HT1080 (cell line): Measurements from ENCODE around the gene TENT5C. TPM values are rescaled to one million over a fixed set of nuclear protein-coding genes. Genes with fewer than 3 reads are reported as not detected.

Experiments
- DNase-seq: peaks from one replicate; pipeline ENCODE4 v3.0.0-alpha.2; 2015; ENCODE audit warnings: low read depth
- total RNA-seq: library from RNA; depleted of rRNA; stranded (reverse); fragments of >200 nt; shearing (Covaris generic); gene quantifications from 2 replicates; pipeline ENCODE4 v1.2.3, GENCODE V29; 2014

The TENT5C gene
- total RNA-seq, 1 experiment from 2014 or later: 1.7 TPM

DNA sequence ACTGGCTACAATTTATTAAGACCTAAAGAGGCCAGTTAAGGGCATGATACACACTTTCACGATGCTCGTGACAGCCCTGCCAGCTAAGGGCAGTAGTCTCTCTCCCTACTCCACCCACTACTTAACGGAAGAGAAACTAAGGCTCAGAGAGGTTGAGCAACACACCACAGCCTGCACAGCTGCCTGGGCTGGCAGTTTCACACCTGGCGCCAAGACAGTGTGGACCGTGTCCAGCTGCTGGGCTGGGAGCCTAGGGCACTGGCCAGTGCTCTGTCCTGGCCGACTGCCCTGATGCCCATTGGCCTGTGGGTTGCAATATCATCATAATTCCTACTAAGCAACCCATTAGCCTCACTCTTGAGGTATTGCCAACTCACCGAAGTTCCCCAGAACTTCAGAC, 27.6 kb downstream of the TENT5C start:
- no peak for DNase-seq

DNA sequence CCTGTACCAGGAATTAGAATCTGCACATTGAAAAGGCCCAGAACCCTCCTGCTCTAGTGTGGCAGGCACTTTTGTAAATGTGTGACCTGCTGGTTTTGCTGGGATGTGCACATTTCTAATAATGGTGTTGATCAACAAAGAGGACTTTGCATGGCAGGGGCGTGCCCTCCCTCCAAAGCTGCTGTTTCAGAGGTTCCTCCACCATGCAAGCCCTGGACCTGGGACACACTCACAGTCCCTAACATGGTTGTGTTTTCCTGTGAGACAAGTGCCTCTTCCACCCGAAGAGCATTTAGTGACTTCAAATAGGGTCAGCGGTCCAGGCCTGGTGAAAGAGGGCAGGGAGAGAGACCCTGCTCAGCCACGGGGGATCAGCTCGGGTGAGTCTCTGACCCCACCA, 28.1 kb downstream of the TENT5C start:
- DNase-seq: no peak

DNA sequence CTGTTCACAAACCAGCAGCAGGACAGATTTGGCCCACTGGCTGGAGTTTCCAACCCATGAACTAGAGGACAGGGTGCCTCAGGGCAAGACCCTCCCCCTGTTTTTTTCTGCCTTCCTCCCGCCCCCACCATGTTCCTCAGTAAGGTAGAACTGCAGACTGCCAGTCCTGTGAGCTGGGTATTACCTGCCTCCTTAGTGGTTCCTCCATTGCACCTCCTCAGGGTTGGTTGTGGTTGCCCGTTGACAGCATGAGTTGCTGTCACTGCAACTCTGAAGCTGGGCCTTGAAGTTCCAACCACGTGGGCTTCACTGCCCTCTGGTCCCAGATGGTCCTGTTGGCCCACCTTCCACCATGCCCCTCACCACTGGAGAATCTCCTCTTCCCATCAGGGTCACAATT, 28.8 kb downstream of the TENT5C start:
- DNase-seq: no peak

DNA sequence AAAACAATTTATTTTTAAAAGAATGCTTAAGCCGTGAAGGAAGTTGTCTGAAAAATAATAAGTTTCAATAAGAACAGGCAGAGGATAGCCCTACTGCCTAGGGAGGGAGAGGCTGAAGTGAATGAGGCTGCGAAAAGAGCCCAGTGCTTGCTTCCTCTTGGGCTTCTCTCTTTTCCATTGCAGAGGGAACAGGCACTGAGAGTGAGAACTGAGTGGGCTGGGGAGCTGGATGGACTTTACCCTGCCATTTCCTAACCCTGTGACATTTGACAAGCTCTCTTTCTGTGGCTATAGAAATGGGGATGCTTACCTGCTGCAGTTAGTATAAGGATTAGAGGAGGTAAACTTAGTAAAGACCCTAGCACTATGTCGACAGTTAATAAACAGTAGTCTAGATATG, 30.0 kb downstream of the TENT5C start:
- DNase-seq: no peak

DNA sequence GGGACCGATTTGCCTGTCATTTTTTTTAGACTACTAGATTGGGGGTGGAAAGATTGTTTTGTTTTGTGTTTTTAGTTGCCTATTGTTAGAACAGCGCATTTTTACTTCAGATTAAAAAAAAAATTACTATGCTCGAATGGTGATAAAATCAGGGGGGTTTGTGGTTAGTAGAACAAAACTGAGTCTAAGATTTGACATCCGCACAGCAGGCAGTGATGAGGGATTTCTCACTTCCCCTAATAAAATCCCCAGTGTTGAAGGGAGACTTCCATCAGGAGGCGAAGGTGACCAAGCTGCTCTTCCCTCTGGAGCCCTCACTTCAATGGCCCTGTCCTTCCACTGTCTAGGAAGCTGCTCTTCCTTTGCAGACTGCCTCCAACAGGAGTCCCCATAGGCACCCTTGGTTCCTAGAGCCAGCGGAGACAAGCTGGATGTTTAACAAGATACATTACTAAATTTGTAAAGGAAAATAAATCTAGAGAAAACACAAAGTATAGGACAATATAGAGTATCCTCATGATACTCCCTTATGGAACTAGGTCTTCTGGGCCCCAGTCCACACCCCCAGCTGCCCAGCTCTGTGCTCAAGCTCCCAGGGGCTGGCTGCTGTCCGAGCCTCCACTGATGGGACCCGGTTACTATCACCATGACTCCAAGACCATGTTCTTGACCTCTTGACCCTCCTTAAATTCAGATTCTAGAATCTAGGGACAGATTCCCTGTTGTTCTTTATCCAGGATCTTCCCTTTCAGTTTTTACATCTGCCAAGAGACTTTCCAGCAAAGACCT, 31.0 kb downstream of the TENT5C start:
- no peak for DNase-seq

DNA sequence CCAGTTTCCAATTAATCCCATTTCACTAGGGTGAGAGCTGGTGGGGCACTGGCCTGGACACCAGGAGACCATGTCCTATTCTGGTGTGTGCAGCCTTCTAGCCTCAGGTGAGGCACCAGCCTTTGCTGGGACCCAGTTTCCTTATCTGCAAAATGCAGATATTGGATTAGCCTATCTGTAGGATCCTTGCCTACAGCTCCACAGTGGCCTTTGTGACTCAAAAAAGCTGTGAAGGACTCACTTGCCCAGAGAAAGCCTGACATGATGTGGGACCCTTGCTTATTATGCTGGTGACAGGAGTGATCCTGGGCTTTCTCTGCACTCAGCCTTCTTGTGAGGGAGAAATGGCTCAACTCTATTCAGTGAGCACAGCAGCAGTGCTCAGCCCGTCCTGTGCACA, 32.3 kb downstream of the TENT5C start:
- DNase-seq: no peak

DNA sequence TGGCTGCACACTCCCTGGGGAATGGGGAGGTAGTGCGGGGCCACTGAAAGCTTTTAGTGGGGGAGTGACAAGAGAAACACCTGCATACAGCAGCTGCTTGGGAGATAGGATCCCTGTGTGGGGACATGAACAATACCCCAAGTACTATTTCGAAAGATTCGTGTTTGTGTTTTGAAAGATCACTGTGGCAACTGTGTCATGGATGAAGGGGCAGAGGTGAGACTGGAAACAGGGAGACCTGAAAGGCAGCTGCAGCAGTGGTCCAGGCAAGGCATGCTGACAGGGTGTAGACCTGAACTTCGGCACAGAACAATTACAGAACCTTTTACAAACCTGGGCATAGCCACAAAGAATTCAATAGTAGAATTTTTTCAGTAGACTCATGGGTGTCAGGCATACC, 32.9 kb downstream of the TENT5C start:
- DNase-seq: no peak

DNA sequence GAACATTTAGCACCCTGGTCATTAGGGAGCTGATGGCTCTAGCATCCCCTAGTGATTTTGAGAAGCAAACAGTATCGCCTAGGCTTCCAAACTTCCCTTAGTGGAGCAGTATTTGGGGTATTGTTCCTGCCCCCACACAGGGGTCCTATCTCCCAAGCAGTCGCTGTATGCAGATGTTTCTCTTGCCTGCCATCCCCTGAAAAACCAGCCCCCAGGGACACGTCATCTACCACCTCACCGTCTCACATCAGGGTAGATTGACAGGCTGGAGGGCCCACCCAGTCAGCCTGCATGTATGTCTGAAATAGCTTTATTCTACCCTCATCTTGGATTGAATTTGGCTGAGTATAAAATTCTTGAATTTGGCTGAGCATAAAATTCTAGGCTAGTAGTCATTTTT, 33.9 kb downstream of the TENT5C start:
- no peak for DNase-seq

DNA sequence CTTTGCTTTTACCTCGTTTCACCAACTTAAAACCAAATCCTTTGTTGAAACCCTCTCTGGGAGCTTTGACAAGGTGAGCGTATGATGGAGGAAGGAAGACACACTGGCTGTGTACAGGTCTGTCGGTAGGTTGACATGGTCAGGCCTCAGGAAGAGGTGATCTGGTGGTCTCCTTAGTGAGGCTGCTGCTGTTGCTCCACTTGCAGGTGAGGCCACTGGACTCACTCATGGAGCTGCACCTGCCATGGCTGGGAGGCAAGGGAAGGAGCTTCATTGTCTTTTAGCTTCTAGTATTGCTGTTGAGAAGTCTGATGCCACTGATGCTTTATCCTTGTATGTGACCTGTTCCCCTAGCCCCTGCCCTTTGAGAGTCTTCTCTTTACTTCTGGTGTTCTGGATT, 35.7 kb downstream of the TENT5C start:
- DNase-seq: no peak

DNA sequence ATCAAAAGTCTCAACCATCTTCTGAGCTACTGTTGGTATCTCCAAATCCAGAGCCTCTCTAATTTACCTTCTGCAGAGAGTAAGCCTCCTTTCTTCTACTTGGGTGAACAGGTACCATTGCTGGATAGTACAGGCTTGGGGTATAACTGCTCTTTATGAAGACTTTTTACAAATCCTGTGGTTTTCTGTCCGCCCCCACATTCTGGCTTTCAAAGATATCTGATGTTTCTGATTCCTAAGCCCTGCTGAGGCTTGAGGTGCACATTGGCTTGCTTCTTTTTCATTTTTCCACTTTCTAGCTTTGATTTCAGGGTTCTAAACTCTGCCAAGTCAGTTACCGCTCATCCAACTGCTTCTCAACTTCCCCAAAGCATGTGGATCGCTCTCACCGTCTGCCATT, 37.1 kb downstream of the TENT5C start:
- no peak for DNase-seq

DNA sequence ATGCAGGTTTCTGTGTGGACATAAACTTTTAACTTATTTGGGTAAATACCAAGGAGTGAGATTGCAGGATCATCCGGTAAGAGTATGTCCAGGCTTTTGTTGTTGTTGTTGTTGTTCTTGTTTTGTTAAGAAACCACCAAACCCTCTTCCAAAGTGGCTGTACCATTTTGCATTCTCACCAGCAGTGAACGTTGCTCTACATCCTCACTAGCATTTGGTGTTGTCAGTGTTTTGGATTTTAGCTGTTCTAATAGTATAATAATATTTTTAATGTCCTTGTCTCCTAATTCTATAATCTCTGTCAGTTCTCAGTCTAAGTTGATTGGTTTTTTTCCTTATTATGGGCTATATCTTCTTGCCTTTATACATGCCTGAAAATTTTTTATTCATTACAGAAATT, 37.8 kb downstream of the TENT5C start:
- no peak for DNase-seq

DNA sequence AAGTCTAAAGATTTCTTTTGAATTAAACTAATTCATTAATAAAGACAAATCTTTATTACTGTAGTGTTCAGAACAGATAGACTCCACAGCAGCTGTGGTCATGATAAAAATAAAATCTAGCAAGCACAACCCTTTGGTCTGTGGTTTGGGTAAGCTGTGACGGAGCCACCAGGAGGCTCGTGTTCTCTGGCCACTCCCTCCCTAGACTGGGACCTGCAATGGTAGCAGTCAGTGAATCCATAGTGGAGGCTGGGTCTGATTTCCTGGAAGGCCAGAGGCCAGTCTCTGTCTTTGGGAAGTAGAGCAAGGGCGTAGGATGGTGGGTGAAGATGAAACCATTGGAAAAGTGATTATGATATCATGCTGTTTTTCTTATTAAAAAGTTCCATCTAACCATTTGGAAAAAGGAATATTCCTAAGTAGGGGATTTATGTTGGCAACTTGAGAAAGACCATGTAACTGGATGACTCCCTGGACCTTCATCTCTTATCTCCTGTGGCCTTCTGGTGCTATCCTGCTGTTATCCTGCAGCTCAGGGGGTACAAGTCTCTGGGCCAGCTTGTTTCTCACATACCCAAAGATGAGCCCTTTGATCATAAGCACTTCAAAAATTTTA, 39.0 kb downstream of the TENT5C start:
- no peak for DNase-seq

DNA sequence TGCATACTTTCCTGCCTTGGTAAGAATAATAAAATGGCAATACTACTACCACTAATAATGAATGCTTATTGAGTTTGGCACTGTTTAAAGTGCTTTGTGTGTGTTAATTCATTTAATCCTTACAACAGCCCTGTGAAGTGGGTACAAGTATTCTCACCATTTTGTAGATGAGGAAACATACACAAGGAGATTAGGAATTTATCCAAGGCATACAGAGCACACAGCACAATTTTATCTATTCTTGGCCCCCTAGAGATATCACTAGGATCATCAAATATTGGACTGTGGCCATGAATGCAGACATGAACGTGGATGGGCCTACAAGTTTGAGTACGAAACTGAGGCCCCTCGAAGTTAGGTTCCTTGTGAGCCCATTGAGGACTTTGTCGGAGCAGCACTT, 39.5 kb downstream of the TENT5C start:
- no peak for DNase-seq

DNA sequence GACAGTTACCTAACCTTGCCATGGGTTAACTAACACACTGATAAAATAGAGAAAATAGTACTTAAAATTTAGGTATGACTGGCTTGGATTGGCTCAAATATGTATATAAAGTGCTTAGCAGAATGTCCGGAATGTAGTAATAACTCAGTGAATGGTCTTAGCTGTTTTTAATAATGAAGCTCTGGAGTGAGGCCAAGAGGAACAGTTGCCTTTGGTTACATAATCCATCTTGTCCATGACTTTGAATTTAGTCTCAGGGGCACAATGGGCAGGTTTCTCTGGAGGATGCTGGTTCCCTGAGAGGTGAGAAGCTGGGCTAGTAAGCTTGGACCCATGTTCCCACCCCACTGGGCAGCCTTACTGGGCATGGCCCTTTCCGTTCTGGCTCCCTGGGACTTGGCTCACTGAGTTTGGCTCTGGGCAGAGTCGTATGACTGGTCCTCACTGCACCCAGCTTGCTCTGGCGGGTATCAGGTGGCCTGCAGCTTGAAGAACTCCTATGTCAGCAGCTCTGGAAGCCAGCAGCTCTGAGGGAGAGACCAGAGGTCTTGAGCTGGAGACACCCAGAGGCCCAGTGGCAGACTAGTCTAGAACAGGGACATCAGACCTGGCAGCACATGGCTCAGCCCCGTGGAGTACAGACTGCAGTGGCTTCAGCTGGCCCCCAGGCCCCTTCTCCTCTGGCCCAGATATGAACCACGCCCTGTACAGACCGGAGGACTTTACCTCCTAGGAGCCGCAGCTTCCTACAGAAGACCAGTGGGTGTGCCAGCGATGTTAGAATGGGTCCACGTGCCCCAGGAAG, 40.4 kb downstream of the TENT5C start:
- DNase-seq: no peak

DNA sequence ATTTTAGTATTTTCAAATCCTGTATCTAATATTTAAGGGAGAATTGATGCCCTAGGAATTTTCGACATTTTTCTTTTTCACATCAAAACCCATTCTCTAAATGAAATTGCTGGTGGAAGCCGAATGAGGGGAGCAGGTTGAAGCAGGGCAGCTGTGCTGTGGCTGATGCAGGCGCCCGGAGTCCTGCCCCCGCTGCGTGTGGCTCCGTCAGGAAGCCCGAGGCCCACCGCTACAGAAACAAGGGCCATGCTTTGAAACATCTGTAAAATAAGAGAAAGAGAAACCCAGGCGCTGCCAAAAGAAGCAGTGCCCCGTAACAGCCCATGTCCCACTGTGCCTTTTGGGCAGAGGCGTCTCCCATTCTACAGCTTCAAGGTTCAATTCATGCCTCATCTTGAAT, 41.1 kb downstream of the TENT5C start:
- DNase-seq: no peak

DNA sequence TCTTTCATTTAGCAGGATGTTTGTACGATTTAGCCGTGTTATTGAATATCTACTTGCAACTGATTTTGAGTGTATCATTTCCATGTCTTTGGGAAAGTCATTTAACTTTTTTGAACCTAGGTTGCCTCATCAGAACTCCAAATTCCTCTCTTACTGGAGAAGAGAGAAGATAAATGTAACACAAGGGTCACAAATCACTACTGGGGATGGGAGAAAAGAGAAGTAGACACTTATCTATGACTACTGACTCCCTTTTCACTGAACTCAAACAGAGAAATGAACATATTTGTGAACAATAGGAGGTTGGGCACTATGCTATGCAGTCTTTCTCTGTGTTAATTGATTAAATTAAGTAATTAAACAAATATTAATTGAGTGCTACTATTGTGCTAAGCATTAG, 42.2 kb downstream of the TENT5C start:
- no peak for DNase-seq

DNA sequence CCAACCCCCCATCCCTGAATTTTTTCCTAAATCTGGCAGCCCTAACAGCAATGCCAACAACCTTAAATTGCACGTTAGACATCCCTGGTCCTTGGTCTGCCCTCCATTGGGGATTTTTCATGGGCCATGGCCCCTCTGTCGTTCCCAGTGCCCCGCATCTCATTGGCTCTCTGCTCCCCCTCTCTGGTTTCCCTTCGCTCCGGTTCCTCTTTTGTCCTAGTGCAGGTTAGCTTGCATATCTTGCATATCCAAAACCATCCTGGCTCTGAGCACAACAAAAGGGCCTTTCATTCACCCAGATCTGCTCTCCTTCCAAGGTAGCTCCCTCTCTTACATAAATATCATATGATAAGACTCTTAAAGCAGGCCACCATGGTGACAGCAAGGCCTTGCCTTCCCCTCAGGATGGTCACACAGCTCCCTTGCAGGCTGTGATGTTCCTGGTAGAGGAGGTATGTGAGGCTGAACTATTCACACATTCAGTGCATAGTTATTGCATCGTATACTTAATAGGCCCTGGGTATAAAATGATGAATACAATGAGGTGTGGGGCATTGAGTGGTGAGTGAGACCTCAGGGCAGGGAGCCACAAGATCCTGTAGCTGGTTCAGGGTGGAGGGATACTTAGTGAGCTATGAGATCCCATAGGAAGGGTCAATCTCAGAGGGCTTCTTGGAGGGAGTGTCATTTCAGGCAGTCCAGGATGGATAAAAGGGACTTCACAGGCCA, 45.2 kb downstream of the TENT5C start:
- DNase-seq: no peak

DNA sequence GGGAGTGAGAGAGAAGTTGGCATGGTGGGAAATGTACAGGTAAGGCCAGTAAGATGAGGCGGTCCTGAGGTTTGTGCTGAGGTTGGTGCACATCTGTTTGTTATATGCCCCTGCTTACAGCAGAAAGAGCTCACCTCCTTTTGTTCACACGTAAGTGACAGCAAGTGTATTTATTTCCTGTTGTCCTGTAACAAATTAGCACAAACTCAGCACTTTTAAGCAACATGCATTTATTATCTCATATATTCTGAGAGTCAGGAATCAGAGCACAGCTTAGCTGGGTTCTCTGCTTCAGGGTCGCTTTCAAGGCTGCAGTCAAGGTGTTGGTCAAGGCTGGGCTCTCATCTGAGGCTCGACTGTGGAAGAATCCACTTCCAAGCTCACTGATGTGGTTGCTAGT, 45.8 kb downstream of the TENT5C start:
- DNase-seq: no peak

DNA sequence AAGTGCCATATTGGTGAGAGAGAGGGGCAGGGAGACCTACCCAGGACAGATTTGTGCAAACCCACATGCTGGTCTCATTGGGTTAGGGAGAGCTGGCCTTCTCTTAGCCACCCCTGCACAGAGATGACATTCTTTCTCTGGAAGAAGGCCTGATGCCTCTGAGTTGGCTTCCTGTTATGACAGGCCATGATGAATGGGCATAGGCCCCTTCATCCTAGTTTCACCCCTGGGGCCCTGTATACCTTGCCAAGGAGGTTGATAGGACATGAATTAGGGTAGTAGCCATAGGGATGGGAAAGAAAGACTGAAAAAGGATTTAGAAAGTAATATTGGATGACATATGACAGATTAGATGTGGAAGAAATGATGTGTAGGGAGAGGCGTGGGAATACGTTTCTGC, 46.6 kb downstream of the TENT5C start:
- DNase-seq: no peak

DNA sequence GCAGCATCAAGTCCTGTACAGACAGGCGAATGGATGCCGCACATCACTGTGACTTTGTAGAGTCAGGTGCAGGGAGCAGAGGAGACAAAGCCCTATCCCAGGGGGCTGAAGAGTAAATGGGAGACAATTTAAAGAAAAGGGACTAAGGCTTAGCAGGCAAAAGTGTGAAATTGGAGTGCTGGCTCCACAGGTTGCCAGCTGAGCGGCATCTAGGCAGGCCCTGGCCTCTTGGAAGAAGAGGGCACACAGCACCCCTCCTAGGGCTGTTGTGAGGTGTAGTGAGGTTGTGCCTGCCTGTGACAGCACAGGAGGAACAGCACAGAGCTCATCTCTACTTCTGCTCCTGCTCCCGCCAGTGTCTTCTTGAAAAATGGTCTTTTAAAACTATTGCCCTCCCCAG, 47.3 kb downstream of the TENT5C start:
- DNase-seq: no peak

DNA sequence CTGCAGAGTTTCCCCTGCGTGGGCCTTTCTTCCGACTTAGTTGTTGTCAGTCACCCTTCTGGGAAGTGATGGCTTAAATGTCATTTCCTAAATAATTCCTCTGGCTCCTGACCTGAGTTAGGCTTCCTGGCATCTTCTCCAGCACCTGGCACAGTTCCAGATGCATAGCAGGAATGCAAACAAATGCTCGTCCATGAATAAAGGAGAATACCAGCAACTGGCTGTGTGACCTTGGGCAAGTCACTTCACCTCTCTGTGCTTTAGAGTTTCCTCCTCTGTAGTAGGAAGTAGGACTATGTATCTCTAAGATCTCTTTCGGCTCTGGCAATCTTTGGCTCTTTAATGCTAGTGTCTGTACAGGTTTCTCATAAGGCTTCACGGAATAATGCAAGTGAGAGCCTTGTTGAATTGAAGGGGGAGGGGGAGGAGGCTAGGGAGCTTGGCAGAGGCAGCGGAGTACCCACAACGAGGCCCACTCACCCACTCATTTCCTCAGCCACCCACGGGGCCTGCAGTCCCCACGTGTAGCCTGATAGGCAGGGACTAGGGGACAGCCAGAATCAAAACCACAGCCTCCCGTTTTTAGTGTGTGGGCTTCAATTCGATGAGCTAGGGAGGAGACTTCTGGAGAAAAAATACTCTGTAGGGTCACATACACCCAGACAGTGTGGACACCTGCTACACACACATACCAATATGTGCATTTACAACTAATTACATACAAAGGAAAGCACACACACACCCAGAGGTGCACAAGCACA, 48.1 kb downstream of the TENT5C start:
- no peak for DNase-seq
